Uterus (tissue), 2 donors: ENCODE measurements around the gene SPATA16.

Experiments used
- CTCF ChIP-seq, 4 experiments: fragments of 200-600 bp in 2 of 4; fragments of 450-650 bp in 2 of 4; sonication (generic) in 2 of 4; IDR thresholded peaks; one replicate each; pipeline ENCODE4 v1.5.1; 2016 to 2019; ENCODE audit warnings: antibody characterized with exemption in 4 of 4, mild to moderate bottlenecking in 2 of 4, moderate library complexity in 1 of 4
- POLR2A ChIP-seq, 2 donors: fragments of 450-650 bp; IDR thresholded peaks; one replicate each; pipeline ENCODE4 v1.6.1; 2016; ENCODE audit warnings: antibody characterized with exemption in 2 of 2, mild to moderate bottlenecking in 1 of 2, moderate library complexity in 1 of 2

- TF ChIP-seq CTCF (IDR thresholded peaks at IDR 0.05) (no peak), POLR2A (IDR thresholded peaks at IDR 0.05) (no peak)
These were observed 51.8 kb downstream of the SPATA16 start for GRCh38 chr3:173089283-173089682.
